HG02970 (cell line): ENCODE measurements around the gene PSMB7.

Experiments
- ATAC-seq: cut with Tn5 transposase; IDR thresholded peaks from one replicate; pipeline ENCODE4 v1.9.1; 2021; ENCODE audit warnings: mild to moderate bottlenecking, moderate library complexity, moderate number of reproducible peaks; ENCODE audit not compliant: unreplicated experiment, low FRiP score

PSMB7 gene

DNA sequence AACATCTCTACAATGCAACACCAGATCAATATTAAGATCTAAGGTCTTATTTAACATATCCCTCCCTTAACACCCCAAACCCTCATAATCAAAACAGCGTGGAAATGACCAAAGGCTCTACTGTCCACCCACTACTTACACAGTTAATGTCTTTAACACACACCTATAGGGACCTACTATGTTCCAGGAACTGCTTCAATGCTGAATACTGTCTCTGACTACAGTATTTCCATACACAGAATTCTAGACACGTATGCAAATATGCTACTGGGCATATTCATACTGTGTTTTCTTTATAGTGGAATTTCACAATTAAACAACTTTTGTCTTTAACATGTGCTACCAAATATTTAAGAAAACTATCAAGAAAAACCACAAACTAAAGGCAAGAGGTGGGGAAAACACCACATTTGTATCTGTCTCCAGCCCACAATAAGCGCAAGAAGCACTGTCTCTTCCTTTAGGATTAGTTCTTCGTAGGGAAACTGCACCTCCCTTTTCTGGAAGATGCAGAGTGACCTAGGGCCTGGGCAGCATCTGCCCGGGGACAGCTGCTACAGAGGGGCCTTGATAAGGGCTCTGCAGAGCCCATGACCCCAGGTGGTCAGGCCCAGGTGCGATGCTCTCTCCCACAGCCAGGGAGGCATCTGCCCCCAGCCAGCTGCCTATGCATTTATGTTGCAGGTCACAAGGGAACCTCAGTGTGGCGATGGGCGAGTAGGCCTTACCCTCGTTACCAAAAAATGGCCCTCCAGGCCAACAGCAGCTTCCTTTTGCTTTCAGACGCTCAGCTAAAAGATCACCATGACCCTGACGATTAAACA is 55.2 kb downstream of the PSMB7 start:
- no peak for ATAC-seq

DNA sequence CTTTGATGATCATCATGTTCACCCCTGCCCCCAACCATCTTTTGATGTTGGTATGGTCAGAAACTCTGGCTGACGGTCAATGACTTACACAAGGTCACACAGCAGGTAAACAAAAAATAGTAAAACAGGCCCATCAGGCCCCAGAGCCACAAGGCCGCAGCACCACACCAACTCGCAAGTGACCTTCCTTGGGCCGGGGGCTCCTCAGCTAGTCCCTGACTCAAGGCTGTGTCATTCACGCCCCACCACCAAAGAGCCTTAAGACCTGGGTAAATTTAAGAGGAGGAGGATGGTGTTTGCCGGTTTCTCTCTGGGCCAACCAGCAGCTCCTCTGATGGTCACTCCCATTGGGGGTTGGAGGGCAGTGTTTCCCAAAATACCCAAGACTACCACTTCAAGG is 55.8 kb downstream of the PSMB7 start:
- ATAC-seq: no peak

DNA sequence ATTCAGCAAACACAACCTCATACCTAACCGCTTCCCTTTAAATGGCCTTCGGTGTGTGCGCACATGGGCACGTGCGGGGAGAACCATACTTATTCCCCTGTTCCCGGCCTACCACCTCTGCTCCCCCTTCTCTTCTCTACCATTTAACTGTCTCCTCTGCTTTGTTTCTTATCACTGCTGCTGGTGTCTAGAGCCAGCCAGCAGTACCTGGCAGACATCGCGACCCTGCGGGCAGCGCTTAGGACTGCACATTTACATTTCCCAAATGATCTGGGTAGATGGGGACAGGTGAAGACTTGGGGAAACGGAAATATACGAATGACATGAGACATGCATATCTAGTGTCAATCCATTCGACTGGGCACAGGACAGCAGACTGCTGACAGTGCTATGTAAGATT is 56.6 kb downstream of the PSMB7 start:
- no peak for ATAC-seq

DNA sequence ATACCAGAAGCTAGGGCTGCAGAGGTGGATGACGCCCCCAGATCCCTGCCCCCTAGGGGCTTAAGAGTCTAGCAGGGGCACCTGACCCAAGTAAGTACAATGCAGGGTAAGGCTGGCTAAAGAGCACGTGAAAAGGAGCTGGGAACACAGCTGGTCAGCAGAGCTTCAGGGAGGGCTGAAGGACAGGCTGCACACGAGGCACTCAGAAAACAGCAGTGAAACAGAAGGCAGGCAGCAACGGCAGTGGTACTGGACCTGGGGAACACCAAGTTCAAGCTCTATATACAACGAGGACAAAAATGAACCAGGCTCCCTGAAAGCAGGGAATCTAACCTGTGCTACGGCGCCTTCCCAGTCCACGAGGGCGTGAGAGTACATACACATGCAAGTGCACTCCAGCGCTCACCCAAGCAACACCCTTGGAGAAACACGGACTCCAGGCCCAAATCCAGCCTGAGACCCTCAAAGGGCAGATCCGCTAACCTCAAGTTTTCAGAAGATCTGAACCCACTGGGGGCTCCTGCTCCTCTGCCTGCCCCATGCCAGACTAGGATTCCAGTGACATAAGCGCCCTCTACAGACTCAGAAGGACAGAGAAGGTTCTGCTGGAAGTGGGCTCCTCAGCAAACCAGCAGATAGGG is 57.4 kb downstream of the PSMB7 start:
- ATAC-seq: no peak

DNA sequence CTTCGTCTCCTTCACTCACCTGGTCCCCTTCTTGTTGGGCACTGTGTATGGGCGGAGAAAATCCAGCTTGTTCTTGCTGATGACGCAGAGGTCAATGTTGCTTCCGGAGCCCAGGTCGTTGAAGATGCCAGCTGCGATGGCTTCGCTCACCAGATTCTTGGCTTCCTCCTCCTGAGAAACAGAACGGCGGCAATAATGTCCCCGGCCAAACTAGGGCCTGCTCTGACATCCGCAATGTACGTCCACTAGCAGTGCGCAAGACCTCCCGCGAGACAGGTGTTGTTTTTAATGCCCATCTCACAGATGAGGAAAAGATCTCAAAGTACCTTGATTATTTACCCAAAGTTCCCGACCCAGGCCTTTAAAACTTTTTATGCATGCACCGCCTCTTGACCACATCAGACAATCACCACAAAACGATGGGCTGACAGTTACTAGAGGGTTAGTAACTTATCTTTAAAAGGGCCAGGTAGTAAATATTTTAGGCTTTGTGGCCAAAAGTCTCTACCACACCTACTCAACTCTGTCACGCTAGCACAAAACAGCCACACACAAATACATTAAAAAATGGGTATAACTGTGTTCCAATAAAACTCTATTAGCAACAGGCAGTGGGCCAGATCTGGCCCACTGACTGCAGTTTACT is 58.4 kb downstream of the PSMB7 start:
- ATAC-seq: no peak

DNA sequence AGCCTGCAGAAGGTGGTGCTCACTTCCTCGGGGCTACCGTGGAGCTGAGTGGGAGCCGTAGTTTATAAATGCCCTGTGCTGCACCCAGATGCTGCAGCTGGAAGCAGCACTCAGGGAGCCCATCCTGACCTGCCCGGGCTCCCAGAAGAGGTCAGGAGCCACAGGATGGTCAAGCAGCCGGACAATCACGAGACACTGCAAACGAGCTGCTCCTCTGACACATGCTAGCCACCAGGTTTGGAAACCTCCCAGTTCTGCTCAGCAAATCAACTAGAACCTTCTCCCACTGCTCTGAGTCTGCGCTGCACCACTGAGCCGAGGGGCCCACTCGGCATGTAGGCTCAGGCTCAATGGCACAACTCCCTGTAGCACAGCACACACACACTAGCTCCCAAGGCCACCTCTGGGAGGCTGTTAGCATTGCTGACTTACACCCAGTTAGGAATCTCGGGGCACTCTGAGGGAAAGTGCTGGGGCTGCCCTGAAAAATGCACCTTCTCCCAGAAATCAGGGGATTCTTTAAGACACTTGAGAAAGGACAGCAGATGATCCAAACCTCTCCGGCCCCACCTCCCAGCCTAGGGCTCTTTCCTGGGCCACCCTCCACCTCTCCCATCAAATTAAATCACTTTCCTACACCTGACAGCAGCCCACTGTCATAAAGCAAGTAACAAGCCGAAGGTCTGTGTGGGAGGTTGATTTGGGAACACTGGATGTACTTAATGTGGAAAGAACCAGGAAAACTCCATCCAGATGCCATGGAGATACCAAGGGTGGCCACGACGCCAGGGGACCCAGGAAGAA is 59.1 kb downstream of the PSMB7 start:
- ATAC-seq: no peak

DNA sequence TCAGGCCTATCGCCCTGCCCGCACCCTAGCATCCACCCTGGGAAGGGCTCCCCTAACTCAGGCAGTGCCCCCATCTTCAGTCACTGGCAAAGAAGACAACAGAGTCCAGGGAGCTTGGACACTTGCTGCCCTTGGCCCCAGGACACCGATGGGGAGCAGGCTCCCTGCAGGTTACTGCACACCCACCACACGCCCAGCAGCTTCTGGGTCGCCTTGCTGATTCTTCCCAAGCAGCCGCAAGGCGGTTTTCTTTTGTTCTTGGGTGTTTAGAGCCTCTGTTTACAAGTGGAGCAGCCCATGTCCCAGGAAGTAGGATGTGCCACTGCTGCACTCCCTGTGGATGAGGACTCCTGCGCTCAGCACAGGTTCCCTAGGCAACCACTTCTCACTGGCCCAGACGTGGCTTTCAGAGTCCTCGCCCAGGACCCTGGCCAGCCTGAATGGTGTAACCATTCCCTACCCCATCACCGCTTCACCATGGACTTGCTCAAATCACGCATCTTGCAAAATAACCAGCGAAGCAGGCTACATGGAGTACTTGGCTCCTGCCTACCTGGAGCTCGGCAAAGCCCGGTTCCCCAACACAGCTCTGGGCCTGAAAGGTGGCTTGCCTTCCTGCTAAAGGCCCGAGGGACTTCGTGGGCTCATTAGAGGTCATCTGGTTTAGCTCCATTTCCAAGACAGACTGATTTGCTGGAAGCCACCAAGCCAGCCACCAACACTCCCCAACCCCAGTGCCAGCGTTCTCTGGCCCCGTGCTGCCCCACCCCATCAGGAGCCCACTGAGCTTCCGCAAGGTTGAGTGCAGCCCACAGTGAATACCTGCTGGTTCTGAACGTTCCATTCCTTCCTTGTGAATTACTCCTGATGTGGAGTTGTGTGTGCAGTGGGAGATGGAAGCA is 60.0 kb downstream of the PSMB7 start:
- ATAC-seq: no peak

DNA sequence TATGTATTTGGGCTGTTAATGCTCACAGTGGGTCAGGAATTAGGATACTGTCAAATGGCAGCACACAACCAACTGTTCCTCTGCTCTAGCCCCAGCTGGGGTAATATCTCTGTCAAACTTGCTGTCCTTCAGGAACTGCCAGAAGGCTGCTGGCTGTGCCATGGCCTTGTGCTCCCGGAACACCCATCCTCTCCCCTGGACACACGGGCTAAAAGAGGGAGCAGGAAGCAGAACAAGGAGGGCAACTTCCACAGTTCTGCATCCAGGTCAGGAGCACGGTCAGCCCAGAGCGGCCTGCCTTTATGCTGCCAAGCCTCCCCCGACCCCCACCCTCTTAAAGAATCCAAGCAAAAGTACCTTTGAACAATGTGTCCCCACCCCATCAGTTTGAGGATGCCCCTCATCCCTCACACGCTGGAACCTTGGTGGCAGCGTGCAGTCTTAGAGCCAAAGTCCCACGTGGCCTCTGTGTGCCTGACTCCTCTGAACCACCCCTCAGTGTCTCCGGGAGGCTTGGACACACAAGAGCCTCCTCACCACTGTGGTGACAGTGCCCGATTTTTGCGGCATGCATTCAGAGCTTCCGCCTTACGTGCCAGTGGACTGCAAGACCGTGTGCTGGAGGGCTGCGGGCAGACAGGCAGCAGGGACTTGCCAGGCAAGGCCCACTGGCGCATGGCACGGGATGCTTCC is 60.8 kb downstream of the PSMB7 start:
- no peak for ATAC-seq

DNA sequence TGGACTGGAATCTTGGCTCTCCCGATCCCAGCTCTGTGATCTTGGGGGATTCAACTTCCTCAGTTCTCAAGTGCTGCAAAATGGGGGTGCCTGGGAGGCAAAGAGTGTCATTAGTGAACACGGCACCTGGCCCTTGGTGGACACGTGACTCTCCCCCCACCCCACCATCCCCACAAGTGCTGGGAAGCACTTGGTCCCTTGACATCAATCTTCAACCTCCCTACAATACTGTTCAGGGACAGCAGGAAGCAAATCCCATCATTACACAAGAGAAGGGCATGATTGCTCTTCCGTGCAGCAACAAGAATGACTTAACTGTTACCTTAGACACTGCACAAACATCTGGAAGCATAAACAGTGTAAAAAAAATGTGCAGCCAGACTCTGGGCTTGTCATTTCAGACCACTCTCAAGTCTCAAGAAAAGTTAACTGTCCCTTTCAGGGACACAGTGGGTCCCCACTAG is 61.4 kb downstream of the PSMB7 start:
- ATAC-seq: no peak

DNA sequence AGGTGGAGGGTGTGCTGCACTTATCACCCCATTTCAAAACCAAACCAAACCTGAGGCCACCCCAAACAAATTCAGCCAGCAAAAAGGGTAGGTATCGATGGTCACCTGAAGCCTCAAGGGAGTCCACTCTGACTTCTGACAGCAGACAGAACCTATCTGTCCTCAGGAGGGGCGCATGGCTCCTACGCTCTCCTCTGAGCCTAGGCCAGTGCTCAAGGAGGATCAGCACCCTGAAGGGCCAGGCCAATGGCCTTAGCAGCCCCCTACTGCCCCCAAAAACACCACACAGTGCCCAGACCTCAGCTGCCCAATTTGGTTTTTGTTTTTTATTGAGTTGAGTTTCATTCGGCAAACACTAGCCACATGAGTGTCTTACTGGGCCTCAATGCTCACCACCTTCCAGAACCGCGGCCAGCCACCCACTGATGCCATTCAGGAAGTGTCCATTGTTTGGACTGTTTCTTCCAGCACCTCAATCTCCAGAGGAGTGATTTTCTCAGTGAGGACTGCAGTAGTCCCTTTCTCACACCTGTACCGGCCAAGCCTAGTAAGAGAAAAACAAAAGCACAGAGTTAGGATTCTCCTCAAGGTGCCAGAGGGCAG is 62.0 kb downstream of the PSMB7 start:
- ATAC-seq: no peak

DNA sequence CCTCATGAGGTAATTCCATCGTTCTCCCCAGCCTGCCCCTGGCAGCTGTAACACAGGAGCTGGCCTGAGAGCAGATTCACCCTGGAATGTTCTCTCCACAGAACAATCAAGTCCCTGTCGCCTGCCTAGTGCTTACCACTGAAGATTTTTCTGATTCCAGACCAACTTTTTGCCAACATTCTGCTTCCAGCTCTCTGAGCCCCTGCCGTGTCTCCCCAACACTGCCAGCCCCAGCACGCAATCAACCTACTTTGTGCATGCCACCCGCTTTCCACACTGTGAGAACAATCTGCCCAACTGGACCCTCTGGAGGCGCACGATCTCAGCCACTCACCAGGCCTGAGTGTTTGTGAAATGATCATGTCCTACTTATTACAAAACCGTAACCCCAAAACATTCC is 62.6 kb downstream of the PSMB7 start:
- ATAC-seq: no peak

DNA sequence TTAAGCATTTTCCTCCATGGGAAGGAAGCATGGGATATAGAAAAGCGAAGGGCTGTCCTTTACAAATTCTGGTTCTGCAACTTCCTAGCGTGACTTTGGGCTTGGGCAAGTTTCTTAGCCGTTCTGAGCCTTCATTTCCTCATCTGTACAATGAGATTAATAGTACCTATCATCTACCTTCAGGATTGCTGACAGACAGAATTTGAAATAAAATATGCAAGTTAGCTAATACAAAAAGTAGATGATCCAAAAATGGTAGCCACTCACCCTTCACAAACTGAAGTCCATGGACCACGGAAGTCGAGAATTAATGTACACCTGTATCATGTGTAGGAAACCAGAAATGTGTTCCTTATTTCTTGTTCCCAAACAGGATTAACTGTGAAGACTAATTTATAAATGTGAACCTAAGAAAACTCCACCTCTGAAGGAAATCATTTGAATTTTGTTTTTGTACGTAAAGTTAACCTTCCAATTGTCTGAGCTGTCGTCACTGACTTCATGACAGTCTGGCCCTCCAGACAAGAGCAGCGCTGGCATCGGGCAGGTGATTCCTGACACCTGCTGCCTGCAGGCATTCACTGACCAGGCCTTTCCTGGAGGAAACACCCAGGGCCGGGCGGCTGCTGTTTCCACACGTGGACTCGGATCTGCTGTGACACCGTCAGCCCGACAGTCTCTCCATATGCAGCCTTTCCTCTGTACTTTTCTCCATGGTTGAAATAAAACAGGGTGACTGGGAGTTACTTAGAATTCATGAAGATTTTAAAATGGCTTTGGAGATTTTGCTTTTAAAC is 63.4 kb downstream of the PSMB7 start:
- no peak for ATAC-seq

DNA sequence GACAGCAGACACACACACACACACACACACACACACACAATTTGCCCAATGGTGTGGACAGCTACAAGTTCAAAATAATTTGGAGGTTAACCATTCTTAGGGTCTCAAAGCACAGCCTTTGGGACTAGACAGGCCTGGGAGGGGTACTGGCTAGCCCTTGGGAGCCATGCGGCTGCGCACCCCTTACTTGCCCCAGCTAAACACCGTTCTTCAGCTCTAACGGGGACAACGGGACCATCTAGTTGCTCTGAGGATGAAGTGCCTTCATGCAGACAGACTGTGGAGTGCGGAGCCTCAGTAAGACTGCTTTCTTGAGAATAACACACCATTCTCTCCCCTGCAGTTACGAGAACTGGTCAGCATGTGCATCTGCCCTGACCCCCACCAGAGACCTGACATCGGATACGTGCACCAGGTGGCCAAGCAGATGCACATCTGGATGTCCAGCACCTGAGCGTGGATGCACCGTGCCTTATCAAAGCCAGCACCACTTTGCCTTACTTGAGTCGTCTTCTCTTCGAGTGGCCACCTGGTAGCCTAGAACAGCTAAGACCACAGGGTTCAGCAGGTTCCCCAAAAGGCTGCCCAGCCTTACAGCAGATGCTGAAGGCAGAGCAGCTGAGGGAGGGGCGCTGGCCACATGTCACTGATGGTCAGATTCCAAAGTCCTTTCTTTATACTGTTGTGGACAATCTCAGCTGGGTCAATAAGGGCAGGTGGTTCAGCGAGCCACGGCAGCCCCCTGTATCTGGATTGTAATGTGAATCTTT is 64.6 kb downstream of the PSMB7 start:
- ATAC-seq: no peak

DNA sequence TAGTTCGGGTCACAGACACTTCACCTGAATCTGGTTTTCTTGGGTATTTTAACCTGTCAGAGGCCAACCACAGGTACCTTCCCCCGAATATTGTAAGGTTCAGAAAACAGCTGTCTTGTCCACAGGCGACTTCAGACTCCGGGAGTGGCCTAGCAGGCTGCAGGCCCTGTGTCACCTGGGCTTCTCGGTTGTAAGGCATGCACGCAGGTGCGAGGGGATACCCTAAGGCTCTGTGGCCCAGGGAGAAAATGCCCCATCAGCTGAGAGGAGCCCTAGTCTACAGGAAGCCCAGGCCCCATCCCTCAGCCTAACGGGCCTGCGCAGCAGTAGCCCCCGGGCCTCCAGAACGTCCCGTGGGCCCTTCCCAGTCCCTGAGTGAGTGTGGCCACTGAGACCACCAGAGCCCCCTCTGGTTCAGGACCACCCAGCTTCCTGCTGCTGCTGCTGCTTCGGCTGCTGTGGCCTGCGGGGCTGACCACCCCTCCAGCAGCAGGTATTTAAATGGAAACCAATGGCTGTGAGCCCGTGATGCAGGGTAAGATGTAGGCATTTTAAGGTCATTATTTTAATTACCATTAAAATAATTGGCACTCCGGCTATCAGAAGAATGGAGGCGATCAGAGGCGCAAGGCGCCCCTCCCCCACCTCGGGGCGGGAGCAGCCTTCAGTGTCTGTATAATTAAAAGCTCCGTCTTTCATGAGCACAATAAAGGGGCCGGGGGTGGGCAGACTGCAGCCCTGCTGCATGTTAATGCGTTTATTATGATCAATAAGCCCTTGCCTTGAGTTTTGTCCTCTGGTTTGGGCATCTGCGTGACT is 65.4 kb downstream of the PSMB7 start:
- no peak for ATAC-seq

DNA sequence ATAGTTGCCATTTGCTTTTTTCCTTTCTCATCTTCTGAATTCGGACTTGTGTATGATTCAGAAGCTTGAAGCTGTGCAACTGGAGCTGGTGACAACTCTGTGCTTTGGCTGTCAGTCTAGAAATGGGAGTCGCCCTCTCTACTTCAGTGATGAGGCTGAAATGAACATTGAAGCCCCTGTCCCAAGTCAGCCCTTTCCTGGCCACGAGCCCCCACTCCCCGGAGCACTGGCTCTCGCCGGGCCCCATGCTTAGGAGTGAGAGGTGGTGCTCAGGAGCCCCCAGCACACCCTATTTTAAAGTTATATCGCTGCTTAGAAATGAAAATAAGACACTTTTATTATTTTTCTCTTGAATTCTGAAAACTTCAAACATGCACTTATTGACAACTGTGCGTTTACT is 66.0 kb downstream of the PSMB7 start:
- no peak for ATAC-seq

DNA sequence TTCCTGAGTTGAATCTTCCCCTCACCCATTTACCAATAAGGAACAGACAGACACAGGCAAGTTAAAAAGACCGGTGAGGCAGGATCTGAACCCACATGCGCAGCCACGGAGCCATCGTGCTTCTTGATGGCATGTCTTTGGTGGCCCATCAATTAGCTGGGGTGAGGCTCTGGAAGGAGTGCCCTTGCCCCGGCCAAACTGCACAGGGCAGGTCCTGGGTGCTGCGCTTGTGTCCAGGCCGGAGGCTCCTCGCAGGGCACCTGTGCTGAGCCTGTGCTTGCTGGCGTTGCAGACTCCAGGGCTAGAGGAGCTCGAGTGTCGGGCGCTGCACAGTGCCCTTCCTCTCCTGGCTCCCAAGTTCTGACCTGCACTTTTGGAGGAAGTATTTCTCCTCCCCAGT is 66.4 kb downstream of the PSMB7 start:
- ATAC-seq: no peak
